DOHH2 (cell line): ENCODE measurements around the gene IPO9.
"Not testable (repeated sequence)": the region's sequence is repeated elsewhere in the genome, so short reads cannot be mapped to it uniquely, and the experiment has no call there.

Experiments used
- H3F3A ChIP-seq: fragments of 200-600 bp; sonication (generic), shearing (Covaris generic); 2 replicates; pipeline ENCODE4 v1.6.0; 2016; ENCODE audit warnings: antibody characterized with exemption, mild to moderate bottlenecking; ENCODE audit not compliant: control insufficient read depth, insufficient read depth
- H3K27ac ChIP-seq: fragments of 200-600 bp; sonication (generic); 2 replicates; pipeline ENCODE4 v1.5.1; 2014; ENCODE audit warnings: low read depth, mild to moderate bottlenecking, low read length, moderate library complexity
- H3K27me3 ChIP-seq: fragments of 200-600 bp; sonication (generic); 2 replicates; pipeline ENCODE4 v1.6.1; 2014; ENCODE audit warnings: mild to moderate bottlenecking, low read length, mixed read lengths; ENCODE audit not compliant: control insufficient read depth
- H3K36me3 ChIP-seq: fragments of 200-600 bp; sonication (generic); 2 replicates; pipeline ENCODE4 v1.6.1; 2014; ENCODE audit warnings: mild to moderate bottlenecking, low read length, moderate library complexity, mixed read lengths; ENCODE audit not compliant: control insufficient read depth
- H3K4me1 ChIP-seq: fragments of 200-600 bp; sonication (generic); 2 replicates; pipeline ENCODE4 v1.6.1; 2014; ENCODE audit warnings: mild to moderate bottlenecking, low read length, mixed read lengths; ENCODE audit not compliant: control insufficient read depth
- H3K4me2 ChIP-seq: fragments of 200-600 bp; sonication (generic); 2 replicates; pipeline ENCODE4 v1.6.0; 2014; ENCODE audit warnings: mild to moderate bottlenecking, low read length, moderate library complexity
- H3K4me3 ChIP-seq: fragments of 200-600 bp; sonication (generic); 2 replicates; pipeline ENCODE4 v1.5.1; 2014; ENCODE audit warnings: mild to moderate bottlenecking, low read length, mixed read lengths
- H3K79me2 ChIP-seq: fragments of 200-600 bp; sonication (generic); 2 replicates; pipeline ENCODE4 v1.6.1; 2014; ENCODE audit warnings: mild to moderate bottlenecking, low read length, mixed read lengths; ENCODE audit not compliant: control insufficient read depth
- H3K9me2 ChIP-seq: fragments of 200-600 bp; sonication (generic); replicated peaks from 2 replicates; pipeline ENCODE4 v1.6.1; 2014; ENCODE audit warnings: mild to moderate bottlenecking, low read length, mixed read lengths; ENCODE audit not compliant: control insufficient read depth
- H3K9me3 ChIP-seq: fragments of 200-600 bp; sonication (generic); 2 replicates; pipeline ENCODE4 v1.6.1; 2014; ENCODE audit warnings: antibody characterized with exemption, low read length, mixed read lengths; ENCODE audit not compliant: control insufficient read depth, insufficient read depth
- H4K20me1 ChIP-seq: fragments of 200-600 bp; sonication (generic); 2 replicates; pipeline ENCODE4 v1.6.0; 2014; ENCODE audit warnings: low read depth, mild to moderate bottlenecking, antibody characterized with exemption, low read length, moderate library complexity; ENCODE audit not compliant: control insufficient read depth, insufficient read depth
- EZH2phosphoT487 ChIP-seq: fragments of 200-600 bp; sonication (generic); IDR thresholded peaks from 2 replicates; pipeline ENCODE4 v1.6.1; 2017; ENCODE audit warnings: borderline replicate concordance, mild to moderate bottlenecking, antibody characterized with exemption, low read length, moderate library complexity, mixed read lengths
- TF ChIP-seq, protein P1 (sequence below): fragments of 200-600 bp; sonication (generic); IDR thresholded peaks from one replicate; pipeline ENCODE4 v1.5.1; 2014; ENCODE audit warnings: antibody characterized with exemption, mild to moderate bottlenecking, low read depth, low read length; ENCODE audit not compliant: poor library complexity, severe bottlenecking

The IPO9 gene

DNA sequence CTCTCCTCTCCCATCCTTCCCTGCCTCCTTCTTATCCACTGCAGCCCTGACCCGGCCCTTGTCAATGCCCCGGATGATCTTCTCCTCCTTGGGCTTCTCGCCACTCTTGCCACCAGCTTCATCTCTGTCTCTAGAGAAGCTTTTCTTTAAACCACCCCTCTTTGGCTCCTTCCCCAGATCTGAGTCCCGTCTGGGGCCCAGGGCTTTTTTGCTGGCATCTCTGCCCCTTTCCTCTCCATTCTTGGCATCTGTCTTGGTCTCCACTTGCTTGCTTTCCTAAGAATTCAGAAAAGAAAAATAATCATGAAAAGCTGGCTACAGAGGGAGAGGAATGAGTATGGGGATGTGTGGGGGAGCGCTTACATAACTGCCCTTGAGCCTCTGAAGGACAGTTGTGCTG lies 71.5 kb downstream of the IPO9 start:
- Histone ChIP-seq H3K4me3 (no peak overlapping the region), H4K20me1 (no peaks in the 10 kb centered on the region), H3K36me3 (no peaks in the 10 kb centered on the region), H3K4me2 (no peak overlapping the region), H3K9me3 (no peaks in the 10 kb centered on the region), H3K27me3 (peaks cover 4% of the 10 kb centered on the region; the same call in 1 of the 2 replicates), H3K9me2 (no peaks in the 10 kb centered on the region), H3K4me1 (peaks cover 9% of the 10 kb centered on the region), H3K79me2 (no peaks in the 10 kb centered on the region), H3F3A (no peaks in the 10 kb centered on the region), H3K27ac (no peak overlapping the region)
- no peak for TF ChIP-seq EZH2phosphoT487

DNA sequence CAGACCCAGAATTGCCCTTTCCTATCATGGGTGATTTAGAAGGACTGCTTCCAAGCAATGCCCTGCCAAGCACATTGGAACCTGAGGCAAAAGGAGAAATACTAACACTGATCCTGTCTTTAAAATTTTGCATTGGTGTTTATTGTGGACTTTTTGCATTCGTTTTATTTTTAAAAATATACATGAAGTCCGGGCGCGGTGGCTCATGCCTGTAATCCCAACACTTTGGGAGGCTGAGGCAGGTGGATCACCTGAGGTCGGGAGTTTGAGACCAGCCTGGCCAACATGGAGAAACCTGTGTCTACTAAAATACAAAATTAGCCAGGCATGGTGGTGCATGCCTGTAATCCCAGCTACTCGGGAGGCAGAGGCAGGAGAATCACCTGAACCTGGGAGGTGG lies 72.1 kb downstream of the IPO9 start:
- not testable (repeated sequence) for H3K27ac ChIP-seq, H3K36me3 ChIP-seq, H3K9me3 ChIP-seq, H3K4me1 ChIP-seq, H3F3A ChIP-seq, H3K27me3 ChIP-seq, H3K4me2 ChIP-seq, H3K9me2 ChIP-seq, H3K79me2 ChIP-seq, H3K4me3 ChIP-seq, H4K20me1 ChIP-seq

DNA sequence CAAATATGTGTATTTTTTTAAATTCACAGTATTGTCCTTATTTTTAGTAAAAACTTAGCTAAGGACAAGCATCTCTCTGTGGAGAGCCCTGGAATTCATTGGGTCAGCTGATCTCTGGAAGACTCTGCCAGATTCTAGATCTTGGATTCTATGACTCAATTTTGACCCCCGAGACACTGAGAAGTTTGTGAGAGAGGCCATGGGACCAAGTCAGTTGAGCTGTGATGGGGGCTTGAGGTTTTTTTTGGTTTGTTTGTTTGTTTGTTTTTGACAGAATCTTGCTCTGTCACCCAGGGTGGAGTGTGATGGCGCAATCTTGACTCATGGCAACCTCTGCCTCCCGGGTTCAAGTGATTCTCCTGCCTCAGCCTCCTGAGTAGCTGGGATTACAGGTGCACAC lies 73.2 kb downstream of the IPO9 start:
- H3K27me3 ChIP-seq, result peaks cover 4% of the 10 kb centered on the region; the same call in 1 of the 2 replicates
- H3K9me2 ChIP-seq, result no peaks in the 10 kb centered on the region
- H3K4me2 ChIP-seq, result no peak overlapping the region
- no peaks in the 10 kb centered on the region for H3K9me3 ChIP-seq
- H4K20me1 ChIP-seq, result no peaks in the 10 kb centered on the region
- TF ChIP-seq, protein P1, sequence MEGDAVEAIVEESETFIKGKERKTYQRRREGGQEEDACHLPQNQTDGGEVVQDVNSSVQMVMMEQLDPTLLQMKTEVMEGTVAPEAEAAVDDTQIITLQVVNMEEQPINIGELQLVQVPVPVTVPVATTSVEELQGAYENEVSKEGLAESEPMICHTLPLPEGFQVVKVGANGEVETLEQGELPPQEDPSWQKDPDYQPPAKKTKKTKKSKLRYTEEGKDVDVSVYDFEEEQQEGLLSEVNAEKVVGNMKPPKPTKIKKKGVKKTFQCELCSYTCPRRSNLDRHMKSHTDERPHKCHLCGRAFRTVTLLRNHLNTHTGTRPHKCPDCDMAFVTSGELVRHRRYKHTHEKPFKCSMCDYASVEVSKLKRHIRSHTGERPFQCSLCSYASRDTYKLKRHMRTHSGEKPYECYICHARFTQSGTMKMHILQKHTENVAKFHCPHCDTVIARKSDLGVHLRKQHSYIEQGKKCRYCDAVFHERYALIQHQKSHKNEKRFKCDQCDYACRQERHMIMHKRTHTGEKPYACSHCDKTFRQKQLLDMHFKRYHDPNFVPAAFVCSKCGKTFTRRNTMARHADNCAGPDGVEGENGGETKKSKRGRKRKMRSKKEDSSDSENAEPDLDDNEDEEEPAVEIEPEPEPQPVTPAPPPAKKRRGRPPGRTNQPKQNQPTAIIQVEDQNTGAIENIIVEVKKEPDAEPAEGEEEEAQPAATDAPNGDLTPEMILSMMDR, result no peak
- no peak for TF ChIP-seq EZH2phosphoT487
- no peaks in the 10 kb centered on the region for H3K4me1 ChIP-seq
- no peaks in the 10 kb centered on the region for H3K36me3 ChIP-seq
- H3K4me3 ChIP-seq, result no peak overlapping the region
- H3F3A ChIP-seq, result no peaks in the 10 kb centered on the region
- no peak overlapping the region for H3K27ac ChIP-seq
- H3K79me2 ChIP-seq, result no peaks in the 10 kb centered on the region

DNA sequence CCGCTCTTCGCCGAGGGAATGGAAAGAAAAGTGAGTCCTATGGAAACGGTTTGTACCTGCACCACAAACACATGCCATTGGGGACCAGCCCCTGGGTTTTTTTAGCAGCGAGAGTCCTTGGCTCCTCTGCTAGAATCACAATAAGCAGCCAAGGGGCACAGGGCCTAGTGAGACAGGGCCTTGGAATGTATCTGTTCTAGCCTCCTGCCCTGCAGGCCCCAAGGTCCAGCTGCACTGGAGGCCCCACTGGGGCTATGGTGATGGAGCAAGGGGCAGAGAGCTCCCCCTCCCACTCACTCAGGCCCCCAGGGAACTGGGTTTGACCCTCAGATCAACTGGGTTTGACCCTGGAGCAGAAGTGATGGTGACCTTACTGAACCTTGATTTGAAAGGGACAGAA lies 74.2 kb downstream of the IPO9 start:
- Histone ChIP-seq H3F3A (no peaks in the 10 kb centered on the region), H3K27me3 (peaks cover 4% of the 10 kb centered on the region; the same call in 1 of the 2 replicates), H3K9me3 (no peaks in the 10 kb centered on the region), H3K79me2 (no peaks in the 10 kb centered on the region), H3K4me2 (no peak overlapping the region), H3K9me2 (no peaks in the 10 kb centered on the region), H3K4me1 (no peaks in the 10 kb centered on the region), H3K4me3 (no peak overlapping the region), H3K27ac (no peak overlapping the region), H3K36me3 (no peaks in the 10 kb centered on the region), H4K20me1 (no peaks in the 10 kb centered on the region)
- TF ChIP-seq, protein P1, result no peak
- no peak for TF ChIP-seq EZH2phosphoT487
